Activated naive CD8-positive, alpha-beta T cell treated with anti-CD3 and anti-CD28 coated beads for 36 hours (primary cell): ENCODE data around the gene GPX3. TPM values are rescaled to one million over a fixed set of nuclear protein-coding genes. Genes with fewer than 3 reads are reported as not detected.

Source experiments
- DNase-seq: peaks from one replicate; pipeline ENCODE4 v3.0.0; 2021
- H3K27ac Mint-ChIP-seq: one replicate; pipeline ENCODE4 v1.8.0; 2022; ENCODE audit warnings: mild to moderate bottlenecking, moderate library complexity, mixed read lengths
- H3K27me3 Mint-ChIP-seq: one replicate; pipeline ENCODE4 v1.8.0; 2022; ENCODE audit warnings: mild to moderate bottlenecking, mixed read lengths
- H3K36me3 Mint-ChIP-seq: one replicate; pipeline ENCODE4 v1.8.0; 2021; ENCODE audit warnings: mild to moderate bottlenecking, mixed read lengths
- H3K4me1 Mint-ChIP-seq: one replicate; pipeline ENCODE4 v1.8.0; 2021; ENCODE audit warnings: mixed read lengths
- H3K4me3 Mint-ChIP-seq: one replicate; pipeline ENCODE4 v1.8.0; 2022; ENCODE audit warnings: mild to moderate bottlenecking, moderate library complexity, mixed read lengths
- H3K9me3 Mint-ChIP-seq: one replicate; pipeline ENCODE4 v1.8.0; 2022; ENCODE audit warnings: mixed read lengths
- total RNA-seq, 2 experiments: library from RNA; stranded (reverse); gene quantifications; one replicate each; pipeline ENCODE4 v1.2.3, GENCODE V29; 2021

GPX3 gene
- total RNA-seq, 2 experiments from 2014 or later, result not detected

- peaks cover 22% of the 10 kb centered on the region for H3K36me3 Mint-ChIP-seq
- H3K4me3 Mint-ChIP-seq, result no peak overlapping the region
- no peak for DNase-seq
- H3K27me3 Mint-ChIP-seq, result no peaks in the 10 kb centered on the region
- no peak overlapping the region for H3K27ac Mint-ChIP-seq
- peaks cover 15% of the 10 kb centered on the region for H3K4me1 Mint-ChIP-seq
- no peaks in the 10 kb centered on the region for H3K9me3 Mint-ChIP-seq
These were observed 33.5 kb downstream of the GPX3 start for GRCh38 chr5:151053796-151054462.

GRCh38 chr5:151054709-151055108 is 34.3 kb downstream of the GPX3 start:
- no peaks in the 10 kb centered on the region for H3K9me3 Mint-ChIP-seq
- H3K27me3 Mint-ChIP-seq, result no peaks in the 10 kb centered on the region
- no peak for DNase-seq
- no peak overlapping the region for H3K27ac Mint-ChIP-seq
- no peak overlapping the region for H3K4me3 Mint-ChIP-seq
- peaks cover 23% of the 10 kb centered on the region for H3K4me1 Mint-ChIP-seq
- H3K36me3 Mint-ChIP-seq, result peaks cover 28% of the 10 kb centered on the region

GRCh38 chr5:151055336-151055735 is 34.9 kb downstream of the GPX3 start:
- no peak for DNase-seq
- H3K4me1 Mint-ChIP-seq, result peaks cover 29% of the 10 kb centered on the region
- H3K36me3 Mint-ChIP-seq, result peaks cover 30% of the 10 kb centered on the region

DNA sequence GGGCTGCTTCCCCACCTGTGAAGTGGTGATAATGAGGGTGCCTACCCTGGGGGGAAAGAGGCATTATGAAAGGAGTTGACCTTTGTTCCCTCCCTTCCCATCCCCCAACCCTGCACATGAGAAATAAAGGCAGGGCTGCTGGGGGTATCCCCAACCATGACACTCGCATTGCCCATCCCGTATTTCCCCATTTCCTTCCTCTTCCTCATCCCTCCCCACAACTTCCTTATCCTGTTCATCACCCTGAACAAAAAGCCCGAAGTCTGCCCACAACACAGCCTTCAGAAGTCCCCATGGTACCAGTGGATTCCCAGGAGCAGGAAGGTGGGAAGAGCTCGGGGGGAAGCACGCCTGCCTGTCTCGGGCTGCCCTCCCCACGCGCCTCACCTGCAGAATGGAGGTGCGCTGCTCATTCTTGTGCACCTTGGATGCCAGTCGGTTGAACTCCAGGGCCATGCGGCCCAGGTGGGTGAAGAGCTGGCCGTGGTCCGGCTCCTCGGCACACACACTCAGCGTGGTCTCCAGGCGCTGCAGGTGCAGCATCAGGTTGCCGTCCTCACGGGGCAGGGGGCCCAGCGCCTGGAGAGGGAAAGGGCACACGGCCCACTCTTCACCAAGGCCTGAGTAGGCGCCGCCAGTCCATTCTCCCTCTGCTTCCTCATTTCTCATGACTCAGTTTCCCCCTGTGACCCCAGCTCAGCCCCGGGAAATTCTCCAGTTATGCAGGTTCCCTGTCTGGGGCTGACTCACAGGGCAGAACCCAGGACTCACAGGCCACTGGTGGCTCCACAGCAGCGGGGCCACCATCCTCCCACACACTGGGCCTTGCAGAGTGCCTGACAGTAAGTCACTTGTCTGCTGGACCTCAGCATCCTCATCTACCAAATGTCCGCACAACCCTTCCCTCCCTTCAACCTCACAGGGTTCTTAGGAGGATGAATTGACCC is 36.3 kb downstream of the GPX3 start:
- DNase-seq, result no peak
- Mint-ChIP-seq H3K36me3 (peaks cover 36% of the 10 kb centered on the region), H3K27ac (no peak overlapping the region), H3K9me3 (no peaks in the 10 kb centered on the region), H3K27me3 (no peaks in the 10 kb centered on the region), H3K4me1 (peaks cover 35% of the 10 kb centered on the region), H3K4me3 (no peak overlapping the region)

More at GRCh38 chr5:151055336-151055735, 34.9 kb downstream of the GPX3 start:
- Mint-ChIP-seq H3K27ac (no peak overlapping the region), H3K27me3 (no peaks in the 10 kb centered on the region), H3K4me3 (no peak overlapping the region), H3K9me3 (no peaks in the 10 kb centered on the region)

GRCh38 chr5:151058301-151058700 is 37.9 kb downstream of the GPX3 start:
- peaks cover 37% of the 10 kb centered on the region for H3K36me3 Mint-ChIP-seq
- no peaks in the 10 kb centered on the region for H3K27me3 Mint-ChIP-seq
- no peak overlapping the region for H3K27ac Mint-ChIP-seq
- peaks cover 34% of the 10 kb centered on the region for H3K4me1 Mint-ChIP-seq
- no peak for DNase-seq
- H3K4me3 Mint-ChIP-seq, result no peak overlapping the region
- no peaks in the 10 kb centered on the region for H3K9me3 Mint-ChIP-seq

DNA sequence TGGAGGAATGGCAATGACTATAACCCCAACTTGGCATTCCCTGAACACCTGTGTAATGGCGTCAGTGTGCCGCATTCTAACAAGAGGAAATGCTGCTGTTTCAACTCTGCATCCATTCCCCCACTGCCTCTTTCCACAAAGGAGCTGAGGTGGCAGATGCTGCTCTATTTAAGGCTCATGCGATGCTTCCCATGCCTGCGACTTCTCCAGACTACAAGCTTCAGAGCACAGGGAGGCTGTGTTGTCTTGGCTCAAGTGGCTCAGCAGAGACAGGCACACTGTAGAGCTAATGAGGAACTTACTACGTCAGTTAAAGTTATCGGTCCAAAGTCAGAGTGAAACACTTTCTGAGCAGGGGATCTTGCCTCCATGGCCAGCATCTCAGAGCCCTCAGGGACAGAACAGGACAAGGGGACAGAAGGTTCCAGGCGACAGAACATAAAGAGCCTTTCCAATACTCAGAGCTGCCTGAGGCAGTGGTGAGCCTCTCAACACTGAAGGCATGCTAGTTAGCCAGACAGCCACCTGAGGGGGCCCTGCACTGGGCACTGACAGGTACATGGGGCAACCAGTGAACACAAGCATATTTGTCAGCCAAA is 38.6 kb downstream of the GPX3 start:
- DNase-seq, result no peak
- H3K27me3 Mint-ChIP-seq, result no peaks in the 10 kb centered on the region
- peaks cover 41% of the 10 kb centered on the region for H3K4me1 Mint-ChIP-seq
- peaks cover 39% of the 10 kb centered on the region for H3K36me3 Mint-ChIP-seq
- H3K27ac Mint-ChIP-seq, result peak overlapping the region; percentile 86
- no peaks in the 10 kb centered on the region for H3K9me3 Mint-ChIP-seq
- peak overlapping the region; percentile 3 for H3K4me3 Mint-ChIP-seq

DNA sequence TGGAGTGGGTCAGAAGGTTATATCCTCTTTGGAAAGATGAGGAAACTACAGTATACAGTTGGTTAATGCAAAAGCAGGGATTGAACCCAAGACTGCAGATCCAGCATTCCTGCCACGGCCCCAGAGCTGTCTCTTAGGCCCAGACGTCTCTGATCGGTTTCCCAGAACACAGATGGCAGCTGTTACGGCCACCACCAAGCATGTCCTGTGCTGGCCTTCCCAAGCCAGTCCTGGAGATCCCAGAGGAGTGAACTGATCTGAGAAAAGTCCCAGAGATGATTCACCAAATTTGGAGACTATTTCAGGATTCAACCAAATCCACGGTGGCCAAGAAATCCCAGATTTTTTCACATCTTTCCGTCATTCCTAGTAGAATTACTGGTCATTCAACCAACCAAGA is 40.4 kb downstream of the GPX3 start:
- Mint-ChIP-seq H3K4me1 (peaks cover 48% of the 10 kb centered on the region), H3K36me3 (peaks cover 39% of the 10 kb centered on the region), H3K27me3 (no peaks in the 10 kb centered on the region), H3K27ac (peak overlapping the region; percentile 86), H3K4me3 (no peak overlapping the region), H3K9me3 (no peaks in the 10 kb centered on the region)
- no peak for DNase-seq

DNA sequence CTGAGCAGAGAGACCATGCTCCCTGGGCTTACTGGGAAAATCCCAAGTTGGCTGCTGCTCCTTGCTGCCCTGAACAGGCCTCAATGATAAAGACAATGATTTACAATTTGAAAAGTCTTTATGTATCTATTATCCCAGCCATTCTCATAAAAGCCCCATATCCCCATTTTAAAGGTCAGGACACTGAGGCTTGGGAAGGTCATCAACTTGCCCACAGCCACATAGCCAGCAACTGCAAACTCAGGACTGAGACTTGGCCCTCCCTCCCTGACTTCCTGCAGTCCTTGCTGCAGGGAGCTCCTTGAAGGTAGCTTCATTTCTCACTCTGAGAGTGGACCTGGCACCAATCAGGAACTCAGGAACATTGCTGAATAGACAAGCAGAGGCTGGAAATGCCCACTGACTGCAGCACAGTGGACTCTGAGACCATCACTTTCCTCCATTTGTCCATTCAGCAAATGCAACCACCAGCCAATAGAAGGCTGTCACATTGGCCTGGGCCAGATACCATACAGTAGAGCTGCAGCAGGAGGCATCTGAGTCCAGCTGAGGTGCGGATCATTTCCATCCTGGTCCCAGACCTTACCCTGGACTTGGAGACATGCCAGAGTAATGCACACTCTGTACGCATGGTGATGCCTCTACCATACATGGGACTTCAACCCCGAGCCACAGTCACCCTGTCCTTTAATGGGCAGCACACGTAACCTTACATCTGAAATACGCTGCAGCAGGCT is 42.2 kb downstream of the GPX3 start:
- Mint-ChIP-seq H3K27me3 (no peaks in the 10 kb centered on the region), H3K9me3 (no peaks in the 10 kb centered on the region), H3K36me3 (peaks cover 42% of the 10 kb centered on the region), H3K27ac (no peak overlapping the region), H3K4me1 (peaks cover 67% of the 10 kb centered on the region), H3K4me3 (no peak overlapping the region)
- DNase-seq, result no peak

DNA sequence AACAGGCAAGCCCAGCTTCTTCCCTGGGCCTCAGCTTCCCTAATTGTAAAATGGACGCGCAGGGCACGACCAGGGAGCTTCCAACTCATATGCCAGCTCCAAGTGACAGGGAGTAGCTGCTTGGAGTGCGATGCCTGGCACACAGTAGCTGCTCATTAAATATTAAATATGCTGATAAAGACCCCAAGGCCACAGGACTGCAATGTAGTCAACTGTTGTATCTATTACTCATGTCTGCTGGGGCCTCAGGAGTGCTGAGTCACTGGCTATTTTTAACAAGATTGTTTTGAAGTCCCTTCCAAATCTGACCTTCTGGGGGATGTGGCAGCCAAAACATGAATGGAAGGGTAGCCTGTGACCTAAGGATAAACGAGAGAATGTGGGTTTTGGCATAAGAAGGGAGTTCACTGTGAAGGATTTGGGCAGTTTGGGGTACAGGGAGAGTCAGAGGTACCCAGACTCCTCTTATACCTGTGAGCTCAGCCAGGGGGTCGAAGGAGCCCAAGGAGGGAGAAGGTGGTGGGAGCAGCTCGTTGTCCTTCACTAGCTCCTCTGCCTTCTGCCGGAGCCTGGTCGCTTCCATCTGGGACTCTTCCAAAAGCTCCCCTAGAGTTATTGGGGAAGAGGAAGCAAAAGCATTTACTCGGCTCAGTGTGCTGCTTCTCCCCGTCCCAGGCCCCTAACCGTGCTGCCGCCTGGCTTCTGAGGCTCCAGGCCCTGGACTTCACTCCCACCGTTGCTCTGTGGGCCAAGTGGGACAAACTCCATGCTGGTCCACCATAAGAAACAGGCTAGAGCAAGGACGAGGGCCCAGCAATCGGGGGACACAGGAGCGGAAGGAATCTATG is 43.0 kb downstream of the GPX3 start:
- peaks cover 74% of the 10 kb centered on the region for H3K4me1 Mint-ChIP-seq
- no peaks in the 10 kb centered on the region for H3K27me3 Mint-ChIP-seq
- H3K9me3 Mint-ChIP-seq, result no peaks in the 10 kb centered on the region
- peaks cover 48% of the 10 kb centered on the region for H3K36me3 Mint-ChIP-seq
- peak overlapping the region; percentile 36 for H3K27ac Mint-ChIP-seq
- no peak for DNase-seq
- H3K4me3 Mint-ChIP-seq, result no peak overlapping the region

DNA sequence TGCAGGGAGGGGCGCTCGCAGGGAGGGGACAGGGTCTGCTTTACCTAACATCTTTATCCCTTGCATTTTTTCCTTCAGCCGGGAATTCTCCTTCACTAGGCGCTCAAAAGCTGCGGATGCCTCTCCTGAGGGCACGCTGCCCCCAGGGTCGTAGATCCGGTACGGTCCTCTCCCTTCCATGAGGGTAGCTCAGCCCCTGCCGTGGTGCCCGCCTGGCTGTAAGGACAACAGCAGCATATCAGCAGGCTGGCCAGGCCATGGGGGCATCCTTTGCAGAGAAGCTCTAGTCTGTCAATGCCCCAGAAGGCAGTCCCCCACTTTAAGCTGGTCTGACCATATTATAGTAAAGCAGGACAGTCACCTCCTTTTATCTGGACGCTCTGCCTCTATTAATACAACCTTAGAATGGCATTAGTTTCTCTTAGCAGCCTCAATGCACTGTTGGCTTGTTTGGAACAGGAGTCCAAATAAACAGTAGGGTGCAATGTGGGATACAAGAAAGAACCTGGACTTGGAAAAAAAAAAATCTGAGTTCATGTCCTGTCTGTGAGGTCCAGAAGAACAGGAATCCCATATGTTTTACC is 44.6 kb downstream of the GPX3 start:
- Mint-ChIP-seq H3K9me3 (no peaks in the 10 kb centered on the region), H3K27ac (no peak overlapping the region), H3K4me1 (peaks cover 75% of the 10 kb centered on the region)

GRCh38 chr5:151065609-151066008 is 45.2 kb downstream of the GPX3 start:
- Mint-ChIP-seq H3K4me1 (peaks cover 75% of the 10 kb centered on the region), H3K36me3 (peaks cover 39% of the 10 kb centered on the region), H3K27me3 (no peaks in the 10 kb centered on the region), H3K27ac (no peak overlapping the region), H3K9me3 (no peaks in the 10 kb centered on the region), H3K4me3 (no peak overlapping the region)
- DNase-seq, result no peak

More for the DNA sequence above, 44.6 kb downstream of the GPX3 start:
- H3K27me3 Mint-ChIP-seq, result no peaks in the 10 kb centered on the region
- no peak overlapping the region for H3K4me3 Mint-ChIP-seq
- H3K36me3 Mint-ChIP-seq, result peaks cover 37% of the 10 kb centered on the region
- no peak for DNase-seq

DNA sequence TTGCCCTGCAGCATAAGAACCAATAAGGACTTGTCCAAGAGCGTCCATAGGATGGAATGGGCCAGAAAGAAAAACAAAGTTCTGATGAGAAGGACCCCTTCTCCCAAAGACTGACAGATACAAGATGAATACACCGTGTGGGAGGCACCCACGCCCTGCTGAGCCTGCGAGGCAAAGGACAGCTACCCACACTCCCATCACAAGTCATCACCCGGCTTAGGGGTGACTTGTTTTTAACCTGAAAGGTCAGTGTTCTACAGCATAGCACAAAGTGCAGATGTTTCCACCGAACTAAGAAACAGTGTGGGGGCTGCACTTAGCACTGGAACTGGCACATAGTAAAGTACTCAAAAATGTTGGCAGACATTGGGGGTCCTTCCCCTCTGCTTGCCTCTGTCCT is 46.5 kb downstream of the GPX3 start:
- H3K27ac Mint-ChIP-seq, result peak overlapping the region; percentile 54
- H3K36me3 Mint-ChIP-seq, result peaks cover 37% of the 10 kb centered on the region
- H3K4me3 Mint-ChIP-seq, result no peak overlapping the region
- H3K27me3 Mint-ChIP-seq, result no peaks in the 10 kb centered on the region
- DNase-seq, result no peak
- peaks cover 77% of the 10 kb centered on the region for H3K4me1 Mint-ChIP-seq
- no peaks in the 10 kb centered on the region for H3K9me3 Mint-ChIP-seq

GRCh38 chr5:151067632-151068432 is 47.4 kb downstream of the GPX3 start:
- Mint-ChIP-seq H3K9me3 (no peaks in the 10 kb centered on the region), H3K4me3 (peak overlapping the region; percentile 1)

More at GRCh38 chr5:151067632-151068432, 47.4 kb downstream of the GPX3 start:
- H3K27ac Mint-ChIP-seq, result peak overlapping the region; percentile 81
- peaks cover 79% of the 10 kb centered on the region for H3K4me1 Mint-ChIP-seq
- DNase-seq, result no peak
- H3K36me3 Mint-ChIP-seq, result peaks cover 43% of the 10 kb centered on the region
- no peaks in the 10 kb centered on the region for H3K27me3 Mint-ChIP-seq
